ENCODE results near the gene SIL1.

SIL1 gene

GRCh38 chr5:138969323-138970002, 228.7 kb downstream of the SIL1 start:
- Histone ChIP-seq H3K9ac (ENCODE audit: low read length) (no peak overlapping the region), H4K20me1 (ENCODE audit: insufficient read depth, low read length) (no peaks in the 10 kb centered on the region), H3K27ac (ENCODE audit: low read depth, low read length, poor library complexity, severe bottlenecking) (no peak overlapping the region), H3K9me3 (ENCODE audit: low read length) (no peaks in the 10 kb centered on the region), H3K27me3 (ENCODE audit: insufficient read depth, low read length) (no peaks in the 10 kb centered on the region), H3K79me2 (ENCODE audit: insufficient read depth, low read length) (no peaks in the 10 kb centered on the region), H3K9me2 (ENCODE audit: low read depth, low read length) (no peaks in the 10 kb centered on the region), H3K4me1 (ENCODE audit: insufficient read depth, low read length, severe bottlenecking) (peaks cover 7% of the 10 kb centered on the region), H3F3A (ENCODE audit: insufficient read depth, low read length) (no peaks in the 10 kb centered on the region), H3K4me3 (ENCODE audit: low read depth, low read length, poor library complexity, severe bottlenecking) (no peak overlapping the region), H3K36me3 (ENCODE audit: insufficient read depth, low read length) (no peaks in the 10 kb centered on the region), H3K4me2 (ENCODE audit: low read length) (no peak overlapping the region), H2AFZ (ENCODE audit: low read length) (no peak overlapping the region)
- TF ChIP-seq EZH2 (IDR thresholded peaks at IDR 0.05; ENCODE audit: borderline replicate concordance, low read length) (no peak), CTCF (IDR thresholded peaks at IDR 0.05; ENCODE audit: low read length) (no peak)

DNA sequence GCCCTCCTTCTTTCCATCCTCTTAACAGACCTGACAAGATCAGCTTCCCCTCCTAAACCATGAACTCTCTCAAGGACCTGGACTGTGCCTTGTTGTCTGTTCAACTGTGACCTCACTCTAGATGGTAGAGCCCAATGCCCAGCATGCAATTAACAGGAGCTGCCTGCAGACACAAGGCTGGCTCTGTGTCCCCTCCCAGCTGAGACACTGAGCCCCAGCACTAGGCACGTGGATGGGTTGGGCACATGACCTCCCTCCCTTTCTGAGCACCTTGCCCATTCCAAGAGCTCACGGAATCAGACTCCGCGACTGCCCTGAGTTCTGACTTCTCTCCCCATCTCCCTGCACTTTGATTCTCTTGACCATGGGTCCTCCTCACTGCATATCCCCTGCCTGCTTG, 229.6 kb downstream of the SIL1 start:
- H3K36me3 ChIP-seq (ENCODE audit: insufficient read depth, low read length) = no peaks in the 10 kb centered on the region
- no peak overlapping the region for H3K27ac ChIP-seq (ENCODE audit: low read depth, low read length, poor library complexity, severe bottlenecking)
- H3F3A ChIP-seq (ENCODE audit: insufficient read depth, low read length) = no peaks in the 10 kb centered on the region
- H3K4me1 ChIP-seq (ENCODE audit: insufficient read depth, low read length, severe bottlenecking) = peaks cover 7% of the 10 kb centered on the region
- no peak overlapping the region for H3K4me3 ChIP-seq (ENCODE audit: low read depth, low read length, poor library complexity, severe bottlenecking)
- H2AFZ ChIP-seq (ENCODE audit: low read length) = no peak overlapping the region
- no peak overlapping the region for H3K9ac ChIP-seq (ENCODE audit: low read length)
- H4K20me1 ChIP-seq (ENCODE audit: insufficient read depth, low read length) = no peaks in the 10 kb centered on the region
- no peaks in the 10 kb centered on the region for H3K9me3 ChIP-seq (ENCODE audit: low read length)
- no peaks in the 10 kb centered on the region for H3K9me2 ChIP-seq (ENCODE audit: low read depth, low read length)
- TF ChIP-seq CTCF (IDR thresholded peaks at IDR 0.05; ENCODE audit: low read length) (no peak), EZH2 (IDR thresholded peaks at IDR 0.05; ENCODE audit: borderline replicate concordance, low read length) (no peak)
- H3K4me2 ChIP-seq (ENCODE audit: low read length) = no peak overlapping the region
- H3K79me2 ChIP-seq (ENCODE audit: insufficient read depth, low read length) = no peaks in the 10 kb centered on the region
- H3K27me3 ChIP-seq (ENCODE audit: insufficient read depth, low read length) = no peaks in the 10 kb centered on the region

GRCh38 chr5:138967791-138968448, 230.2 kb downstream of the SIL1 start:
- Histone ChIP-seq H3K4me2 (ENCODE audit: low read length) (no peak overlapping the region), H3K9me3 (ENCODE audit: low read length) (no peaks in the 10 kb centered on the region), H3K27ac (ENCODE audit: low read depth, low read length, poor library complexity, severe bottlenecking) (no peak overlapping the region), H3K79me2 (ENCODE audit: insufficient read depth, low read length) (no peaks in the 10 kb centered on the region), H3K36me3 (ENCODE audit: insufficient read depth, low read length) (no peaks in the 10 kb centered on the region), H3F3A (ENCODE audit: insufficient read depth, low read length) (no peaks in the 10 kb centered on the region), H3K9me2 (ENCODE audit: low read depth, low read length) (no peaks in the 10 kb centered on the region), H3K27me3 (ENCODE audit: insufficient read depth, low read length) (no peaks in the 10 kb centered on the region), H2AFZ (ENCODE audit: low read length) (no peak overlapping the region), H4K20me1 (ENCODE audit: insufficient read depth, low read length) (no peaks in the 10 kb centered on the region), H3K4me1 (ENCODE audit: insufficient read depth, low read length, severe bottlenecking) (peaks cover 7% of the 10 kb centered on the region), H3K4me3 (ENCODE audit: low read depth, low read length, poor library complexity, severe bottlenecking) (no peak overlapping the region), H3K9ac (ENCODE audit: low read length) (no peak overlapping the region)
- TF ChIP-seq EZH2 (IDR thresholded peaks at IDR 0.05; ENCODE audit: borderline replicate concordance, low read length) = no peak
- no peak for TF ChIP-seq CTCF (IDR thresholded peaks at IDR 0.05; ENCODE audit: low read length)

All from OCI-LY1 (cell line).